GM19239 (cell line): ENCODE measurements around the gene MTA1.

Experiments
- DNase-seq: peaks from one replicate; pipeline ENCODE4 v3.0.0; 2011; ENCODE audit warnings: low spot score; ENCODE audit not compliant: insufficient read length
- FAIRE-seq: peaks from 2 replicates; lab custom pipeline; 2011; peaks lifted over from hg19 to GRCh38; lab: Jason Lieb, UNC

The MTA1 gene

DNA sequence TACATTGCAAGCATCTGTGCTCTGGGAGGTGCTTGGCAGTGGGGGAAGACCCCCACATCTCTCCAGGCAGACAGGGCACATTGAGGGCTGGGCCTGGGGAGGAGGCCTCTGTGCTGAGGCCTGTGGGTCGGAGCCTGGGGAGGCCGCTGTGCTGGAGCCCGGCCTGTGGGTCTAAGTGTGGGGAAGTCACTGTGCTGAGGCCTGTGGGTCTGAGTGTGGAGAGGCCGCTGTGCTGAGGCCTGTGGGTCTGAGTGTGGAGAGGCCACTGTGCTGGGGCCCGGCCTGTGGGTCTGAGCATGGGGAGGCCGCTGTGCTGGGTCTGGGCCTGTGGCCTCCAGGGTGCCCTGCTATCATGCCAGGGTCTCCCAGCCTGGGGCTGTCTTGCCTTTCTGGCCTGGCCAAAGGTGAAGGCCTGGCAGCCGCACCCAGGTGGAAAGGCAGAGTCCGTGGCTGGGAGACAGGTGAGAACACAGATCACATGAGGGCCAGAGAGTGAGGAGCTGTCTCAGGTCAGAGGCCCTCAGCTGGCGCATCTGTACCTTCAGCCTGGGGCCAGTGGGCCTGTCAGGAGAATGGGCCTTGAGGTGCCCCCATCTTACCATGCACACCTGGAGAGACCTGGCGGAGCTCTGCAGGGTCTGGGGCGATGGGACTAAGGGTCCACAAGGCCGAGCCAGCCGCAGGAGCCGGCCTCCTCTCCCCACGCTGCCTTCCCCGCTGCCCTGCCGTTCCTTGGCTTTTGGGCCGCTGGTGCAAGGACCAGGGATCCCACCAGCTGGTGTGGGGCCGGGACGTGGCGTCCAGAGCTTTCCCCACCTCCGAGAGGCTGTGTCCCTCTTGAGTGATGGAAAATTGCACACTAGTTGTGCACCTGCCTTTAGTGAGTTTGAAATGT is 36.4 kb downstream of the MTA1 start:
- no peak for FAIRE-seq
- no peak for DNase-seq

DNA sequence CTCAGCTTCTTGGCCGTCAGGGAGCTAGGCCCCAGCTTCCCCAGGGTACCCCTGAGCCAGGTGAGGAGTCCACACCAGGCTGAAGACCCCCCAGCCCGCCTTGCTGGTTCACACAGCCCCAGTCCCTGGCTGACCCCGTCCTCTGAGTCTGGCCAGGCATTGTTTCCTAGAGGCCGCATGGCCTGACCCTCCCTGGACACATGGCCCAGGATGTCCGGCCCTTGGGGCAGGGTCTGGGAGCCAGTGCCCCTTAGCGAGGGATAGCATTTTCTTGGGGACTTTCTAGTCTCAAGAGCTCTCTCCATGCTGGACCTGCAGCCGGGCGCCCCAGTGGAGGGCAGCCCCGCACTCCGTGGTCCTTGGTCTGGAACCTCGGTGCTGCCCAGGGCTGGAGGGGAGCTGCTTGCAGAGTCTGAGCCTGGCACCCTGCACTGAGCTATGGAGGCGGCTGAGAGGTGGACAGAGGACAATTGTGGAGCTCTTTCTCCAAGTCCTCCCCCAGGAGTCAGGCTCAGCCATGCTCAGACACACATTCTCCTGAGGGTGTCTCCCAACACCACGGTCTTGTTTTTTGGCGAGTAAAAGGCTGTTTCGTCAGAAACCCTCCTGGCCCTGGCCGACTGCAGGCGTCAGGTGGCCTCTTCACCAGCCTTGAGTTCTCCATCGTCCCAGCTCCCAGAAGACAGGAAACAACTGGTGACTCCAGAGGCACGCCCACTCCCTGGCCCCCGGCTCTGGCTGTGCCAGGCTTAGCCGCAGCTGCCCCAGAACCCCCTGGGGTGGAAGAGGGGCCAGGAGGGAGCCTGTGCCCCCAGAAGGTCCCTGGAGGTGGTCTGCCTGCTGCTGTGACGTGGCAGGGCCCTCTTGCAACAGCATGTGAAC is 37.4 kb downstream of the MTA1 start:
- no peak for FAIRE-seq
- DNase-seq: no peak

DNA sequence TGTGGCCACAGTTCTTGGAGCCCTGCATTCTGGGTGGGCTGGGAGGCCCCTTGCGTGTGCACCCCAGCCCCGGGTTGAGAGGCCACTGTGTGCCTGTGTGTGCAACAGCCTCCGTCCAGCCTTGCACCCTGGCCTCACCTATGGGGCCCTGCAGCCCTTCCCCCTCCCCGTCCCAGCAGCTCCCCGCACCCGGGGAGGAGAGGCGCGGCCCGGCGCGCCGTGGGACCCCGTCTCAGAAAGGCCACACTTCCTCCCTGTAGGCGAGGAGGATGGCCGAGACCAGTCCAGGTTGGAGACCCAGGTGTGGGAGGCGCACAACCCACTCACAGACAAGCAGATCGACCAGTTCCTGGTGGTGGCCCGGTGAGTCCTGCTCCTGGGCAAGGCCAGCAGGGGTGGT is 38.4 kb downstream of the MTA1 start:
- DNase-seq (no peak), FAIRE-seq (no peak)

DNA sequence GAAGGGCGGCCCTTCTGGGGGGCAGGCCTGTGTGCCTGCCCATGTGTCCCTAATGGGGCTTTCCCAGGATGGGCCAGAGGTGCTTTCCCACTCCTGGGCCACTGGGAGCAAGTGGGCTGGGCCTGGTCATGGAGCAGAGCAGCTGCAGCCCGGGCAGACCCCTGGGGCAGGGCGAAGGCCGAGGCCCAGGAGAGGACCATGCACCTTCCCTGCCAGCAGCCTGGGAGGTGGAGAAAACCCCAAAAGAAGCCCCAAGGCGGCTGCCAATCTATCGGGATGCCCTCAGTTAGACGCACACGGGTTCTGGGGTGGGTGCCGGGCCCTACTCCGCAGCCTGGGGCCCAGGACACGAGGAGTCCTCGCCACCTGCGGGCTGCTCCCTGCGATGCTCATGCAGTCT is 38.9 kb downstream of the MTA1 start:
- DNase-seq (no peak), FAIRE-seq (no peak)

DNA sequence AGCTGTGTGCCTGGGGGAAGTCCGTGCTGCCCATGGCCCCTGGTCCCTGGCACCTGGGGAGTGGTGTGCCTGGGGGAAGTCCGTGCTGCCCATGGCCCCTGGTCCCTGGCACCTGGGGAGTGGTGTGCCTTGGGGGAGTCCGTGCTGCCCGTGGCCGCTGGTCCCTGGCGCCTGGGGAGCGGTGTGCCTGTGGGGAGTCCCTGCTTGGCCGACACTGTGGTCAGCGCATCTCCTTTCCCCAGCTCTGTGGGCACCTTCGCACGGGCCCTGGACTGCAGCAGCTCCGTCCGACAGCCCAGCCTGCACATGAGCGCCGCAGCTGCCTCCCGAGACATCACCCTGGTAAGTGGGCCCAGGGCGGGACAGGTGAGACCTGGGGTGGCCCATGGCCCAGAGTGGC is 40.5 kb downstream of the MTA1 start:
- FAIRE-seq (no peak), DNase-seq (no peak)

DNA sequence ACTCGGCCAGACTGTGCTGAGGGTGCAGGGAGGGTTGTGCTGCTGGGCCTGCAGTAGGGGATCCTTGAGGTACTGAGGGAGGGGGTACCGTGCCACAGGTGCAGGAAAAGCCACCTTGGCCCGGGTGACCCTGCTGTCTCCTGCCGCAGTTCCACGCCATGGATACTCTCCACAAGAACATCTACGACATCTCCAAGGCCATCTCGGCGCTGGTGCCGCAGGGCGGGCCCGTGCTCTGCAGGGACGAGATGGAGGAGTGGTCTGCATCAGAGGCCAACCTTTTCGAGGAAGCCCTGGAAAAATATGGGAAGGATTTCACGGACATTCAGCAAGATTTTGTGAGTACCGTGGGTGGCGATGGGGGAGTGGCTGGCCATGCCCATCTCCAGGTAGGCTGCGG is 41.0 kb downstream of the MTA1 start:
- no peak for DNase-seq
- FAIRE-seq: no peak

DNA sequence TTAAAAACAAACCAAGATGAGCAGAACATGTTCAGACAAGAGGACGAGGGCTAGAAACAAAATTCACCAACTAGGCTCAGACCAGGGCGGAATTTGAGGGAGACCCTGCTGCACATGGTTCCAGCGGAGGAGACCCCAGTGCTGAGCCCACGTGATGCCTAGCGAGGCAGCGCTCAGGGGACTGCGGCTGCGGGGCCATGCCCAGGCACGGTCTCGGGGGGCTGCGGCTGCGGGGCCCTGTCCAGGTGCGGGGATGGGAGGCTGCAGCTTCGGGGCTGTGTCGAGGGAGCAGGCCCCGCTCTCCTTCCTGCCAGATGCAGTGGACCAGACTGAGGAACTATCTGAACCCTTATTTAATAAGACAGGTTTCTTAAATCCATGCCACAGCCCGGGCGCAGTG is 42.3 kb downstream of the MTA1 start:
- DNase-seq (no peak), FAIRE-seq (no peak)

DNA sequence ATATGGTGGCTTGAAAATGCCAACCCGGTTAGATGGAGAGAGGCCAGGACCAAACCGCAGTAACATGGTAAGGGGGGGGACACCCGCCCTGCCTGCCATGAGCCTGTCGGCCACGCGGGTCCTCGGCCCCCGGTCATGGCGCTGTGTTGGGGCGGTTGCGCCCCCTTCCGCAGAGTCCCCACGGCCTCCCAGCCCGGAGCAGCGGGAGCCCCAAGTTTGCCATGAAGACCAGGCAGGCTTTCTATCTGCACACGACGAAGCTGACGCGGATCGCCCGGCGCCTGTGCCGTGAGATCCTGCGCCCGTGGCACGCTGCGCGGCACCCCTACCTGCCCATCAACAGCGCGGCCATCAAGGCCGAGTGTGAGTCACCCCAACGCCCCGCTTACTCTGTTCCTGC is 44.9 kb downstream of the MTA1 start:
- no peak for FAIRE-seq
- DNase-seq: no peak

DNA sequence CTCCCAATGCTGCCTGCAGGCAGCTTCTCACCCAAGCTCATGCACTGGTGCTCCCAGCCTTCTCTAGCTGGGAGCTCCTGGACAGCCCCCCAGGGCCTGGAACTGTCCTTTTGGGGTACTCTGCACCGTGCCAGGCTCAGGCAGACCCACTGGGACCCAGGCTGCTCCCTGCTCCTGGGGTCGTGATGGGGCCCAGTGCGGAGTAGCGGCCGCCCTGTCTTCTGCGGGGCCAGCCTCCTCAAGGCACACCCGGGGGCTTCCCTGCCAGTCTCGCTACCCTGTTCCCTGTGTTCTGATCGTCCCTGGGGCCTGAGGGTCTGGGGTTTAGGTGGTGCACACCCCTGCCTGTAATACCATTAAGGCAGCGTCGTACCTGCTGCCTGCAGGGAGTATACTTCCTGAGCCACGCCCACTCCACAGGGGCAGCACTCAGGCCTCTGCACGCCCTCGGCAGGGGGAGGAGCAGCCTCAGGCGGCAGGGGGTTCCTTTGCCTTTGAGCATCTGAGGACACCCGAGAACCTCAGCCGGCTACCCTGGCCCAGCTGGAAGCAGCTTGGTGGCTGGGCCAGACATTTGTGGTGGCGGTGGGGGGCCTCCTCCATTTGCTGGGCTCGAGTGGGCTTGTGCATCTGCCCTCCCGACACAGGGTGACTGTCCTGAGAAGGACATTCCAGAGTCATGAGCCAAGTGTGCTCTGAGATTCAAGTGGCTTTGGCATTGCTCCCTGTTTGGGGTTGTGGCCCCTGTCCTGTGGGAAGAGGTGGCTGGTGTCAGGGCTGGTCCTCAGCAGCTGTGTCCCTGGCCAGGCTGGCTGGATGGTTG is 45.8 kb downstream of the MTA1 start:
- no peak for DNase-seq
- no peak for FAIRE-seq

DNA sequence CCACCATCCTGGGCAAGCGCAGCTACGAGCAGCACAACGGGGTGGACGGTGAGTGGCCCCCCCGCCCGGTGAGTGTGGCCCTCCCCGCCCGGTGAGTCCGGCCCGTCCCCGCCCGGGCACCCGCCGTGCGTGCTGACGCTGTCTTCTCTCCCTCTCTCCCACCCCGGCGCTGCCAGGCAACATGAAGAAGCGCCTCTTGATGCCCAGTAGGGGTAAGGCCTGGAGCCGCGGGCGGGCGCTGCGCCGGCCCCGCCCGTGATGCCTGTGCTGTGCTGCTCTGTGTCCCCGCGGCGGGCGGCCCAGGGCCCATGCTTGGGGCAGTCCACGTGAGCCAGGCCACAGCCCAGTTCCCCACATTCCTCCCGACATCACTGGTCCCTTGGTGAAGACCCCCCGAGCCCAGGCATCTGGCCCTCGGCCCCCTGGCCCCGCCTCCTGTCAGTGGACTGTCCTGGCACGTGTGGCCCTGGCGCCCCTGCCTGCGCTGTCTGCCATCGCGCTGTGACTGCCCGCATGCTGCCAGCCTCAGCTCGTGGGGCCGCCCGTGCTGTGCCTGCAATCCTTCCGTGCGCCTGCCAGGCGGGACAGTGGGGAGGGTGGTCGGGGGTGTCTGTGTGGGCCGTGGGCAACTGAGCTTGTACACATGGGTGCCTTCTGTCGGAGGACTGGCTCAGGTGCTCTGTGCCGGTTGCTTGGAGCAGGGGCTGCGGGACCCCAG is 47.1 kb downstream of the MTA1 start:
- DNase-seq: no peak
- no peak for FAIRE-seq

DNA sequence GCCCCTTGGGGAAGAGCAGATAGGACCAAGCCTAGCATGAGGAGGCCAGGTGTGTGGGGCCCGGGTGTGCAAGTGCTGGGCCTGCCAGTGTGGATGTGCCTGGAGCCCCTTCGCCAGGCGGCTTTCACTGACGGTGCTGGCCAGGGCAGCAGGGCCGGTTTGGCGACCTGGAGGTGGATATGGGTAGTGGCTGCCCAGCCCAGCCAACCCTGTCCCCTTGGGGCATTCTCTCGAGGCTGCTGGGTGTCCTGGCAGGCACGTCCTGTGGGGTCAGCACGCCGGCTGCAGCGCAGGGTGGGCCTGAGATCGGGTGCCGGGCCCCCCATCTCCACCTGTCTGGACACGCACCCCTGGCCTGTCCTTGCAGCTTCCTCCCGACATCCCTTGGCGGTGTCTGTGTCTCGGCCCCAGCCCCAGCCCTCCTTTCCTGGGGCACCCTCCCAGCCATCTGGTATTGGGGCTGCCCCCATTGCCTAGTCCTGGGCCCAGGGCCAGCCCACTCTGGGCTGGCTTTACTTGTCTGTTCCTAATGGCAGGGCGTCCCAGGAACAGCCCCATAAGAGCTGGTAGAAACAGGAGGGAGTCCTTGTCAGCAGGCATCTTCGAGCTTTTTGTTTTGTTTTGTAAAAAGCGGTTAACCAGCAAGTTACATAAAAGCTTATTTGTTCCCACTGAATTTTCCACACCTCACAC is 47.8 kb downstream of the MTA1 start:
- FAIRE-seq: no peak
- no peak for DNase-seq

DNA sequence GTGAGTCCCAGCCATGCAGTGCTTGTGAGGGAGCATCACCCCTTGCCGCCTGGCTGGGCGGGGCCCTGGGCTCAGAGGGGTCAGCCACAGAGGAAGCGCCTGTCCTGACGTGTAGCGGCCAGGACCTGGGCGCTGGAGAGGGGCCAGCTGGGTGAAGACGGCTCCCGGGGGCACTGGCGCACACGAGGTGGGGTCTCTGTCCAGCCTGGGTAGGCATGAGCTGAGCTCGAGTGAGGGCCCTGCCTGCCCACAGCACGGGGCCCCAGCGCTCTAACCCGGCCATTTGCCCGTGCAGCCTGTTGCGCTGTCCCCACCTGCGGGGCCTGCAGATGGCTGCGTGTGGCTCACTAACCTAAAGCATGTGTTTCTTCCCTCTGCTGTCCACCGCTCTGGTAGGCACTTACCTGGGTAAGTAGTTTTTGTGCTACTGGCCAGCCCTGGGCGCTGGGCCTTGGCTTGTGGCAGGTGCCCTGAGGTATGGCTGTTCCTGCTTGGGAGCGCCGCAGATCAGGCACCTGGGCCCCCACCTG is 48.4 kb downstream of the MTA1 start:
- FAIRE-seq (no peak), DNase-seq (no peak)

DNA sequence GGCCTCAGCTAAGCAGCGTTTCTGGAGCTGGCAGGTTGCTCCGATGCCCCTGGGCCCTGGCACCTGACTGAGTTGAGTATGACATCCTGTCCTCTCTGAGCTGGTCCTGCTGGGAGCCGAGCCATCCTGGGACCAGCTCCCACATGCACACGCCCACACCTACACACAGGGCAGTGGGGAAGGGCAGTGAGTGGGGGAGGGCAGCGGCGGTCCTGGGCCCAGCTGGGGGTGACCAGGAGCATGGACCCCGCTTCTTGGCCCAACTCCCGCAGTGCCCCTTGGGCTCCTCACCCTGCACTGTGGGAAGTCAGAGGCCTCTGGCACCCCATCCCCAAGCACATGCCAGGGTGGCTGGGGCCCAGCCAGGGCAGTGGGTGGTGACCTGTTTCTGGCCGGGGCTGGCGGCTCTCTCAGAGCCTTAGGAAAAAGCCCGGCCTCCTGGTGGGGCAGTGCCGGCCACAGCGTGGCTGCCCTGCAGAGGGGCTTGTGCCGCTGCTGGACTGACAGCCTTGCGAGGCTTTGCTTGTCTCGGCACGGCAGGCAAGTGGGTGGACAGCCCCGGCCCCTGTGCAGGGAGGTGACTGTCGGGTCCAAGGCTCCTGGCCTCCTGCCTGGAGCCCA is 49.1 kb downstream of the MTA1 start:
- DNase-seq: no peak
- FAIRE-seq: no peak

DNA sequence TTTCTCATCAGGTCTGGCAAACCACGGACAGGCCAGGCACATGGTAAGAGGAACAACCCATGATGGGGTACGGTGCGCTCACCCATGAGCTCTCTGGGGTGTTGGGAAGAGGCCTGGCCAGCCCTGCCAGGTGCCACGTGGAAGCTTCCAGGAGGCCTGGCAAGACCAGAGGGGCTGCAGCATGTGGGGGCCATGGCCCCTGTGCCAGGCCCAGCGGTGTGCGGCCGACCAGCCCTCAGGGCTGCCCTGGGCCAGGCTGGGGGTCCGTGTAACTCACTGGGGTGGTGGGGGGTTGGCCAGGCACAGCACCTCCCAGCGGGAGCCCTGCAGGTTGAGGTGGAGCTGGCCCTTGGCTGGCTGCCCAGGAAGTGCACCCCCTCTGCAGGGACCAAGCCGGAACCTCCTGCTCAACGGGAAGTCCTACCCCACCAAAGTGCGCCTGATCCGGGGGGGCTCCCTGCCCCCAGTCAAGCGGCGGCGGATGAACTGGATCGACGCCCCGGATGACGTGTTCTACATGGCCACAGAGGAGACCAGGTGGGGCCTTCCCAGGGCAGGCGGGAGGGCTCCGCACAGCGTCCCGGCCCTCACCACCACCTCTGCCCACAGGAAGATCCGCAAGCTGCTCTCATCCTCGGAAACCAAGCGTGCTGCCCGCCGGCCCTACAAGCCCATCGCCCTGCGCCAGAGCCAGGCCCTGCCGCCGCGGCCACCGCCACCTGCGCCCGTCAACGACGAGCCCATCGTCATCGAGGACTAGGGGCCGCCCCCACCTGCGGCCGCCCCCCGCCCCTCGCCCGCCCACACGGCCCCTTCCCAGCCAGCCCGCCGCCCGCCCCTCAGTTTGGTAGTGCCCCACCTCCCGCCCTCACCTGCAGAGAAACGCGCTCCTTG is 50.1 kb downstream of the MTA1 start:
- FAIRE-seq: no peak
- DNase-seq: no peak

DNA sequence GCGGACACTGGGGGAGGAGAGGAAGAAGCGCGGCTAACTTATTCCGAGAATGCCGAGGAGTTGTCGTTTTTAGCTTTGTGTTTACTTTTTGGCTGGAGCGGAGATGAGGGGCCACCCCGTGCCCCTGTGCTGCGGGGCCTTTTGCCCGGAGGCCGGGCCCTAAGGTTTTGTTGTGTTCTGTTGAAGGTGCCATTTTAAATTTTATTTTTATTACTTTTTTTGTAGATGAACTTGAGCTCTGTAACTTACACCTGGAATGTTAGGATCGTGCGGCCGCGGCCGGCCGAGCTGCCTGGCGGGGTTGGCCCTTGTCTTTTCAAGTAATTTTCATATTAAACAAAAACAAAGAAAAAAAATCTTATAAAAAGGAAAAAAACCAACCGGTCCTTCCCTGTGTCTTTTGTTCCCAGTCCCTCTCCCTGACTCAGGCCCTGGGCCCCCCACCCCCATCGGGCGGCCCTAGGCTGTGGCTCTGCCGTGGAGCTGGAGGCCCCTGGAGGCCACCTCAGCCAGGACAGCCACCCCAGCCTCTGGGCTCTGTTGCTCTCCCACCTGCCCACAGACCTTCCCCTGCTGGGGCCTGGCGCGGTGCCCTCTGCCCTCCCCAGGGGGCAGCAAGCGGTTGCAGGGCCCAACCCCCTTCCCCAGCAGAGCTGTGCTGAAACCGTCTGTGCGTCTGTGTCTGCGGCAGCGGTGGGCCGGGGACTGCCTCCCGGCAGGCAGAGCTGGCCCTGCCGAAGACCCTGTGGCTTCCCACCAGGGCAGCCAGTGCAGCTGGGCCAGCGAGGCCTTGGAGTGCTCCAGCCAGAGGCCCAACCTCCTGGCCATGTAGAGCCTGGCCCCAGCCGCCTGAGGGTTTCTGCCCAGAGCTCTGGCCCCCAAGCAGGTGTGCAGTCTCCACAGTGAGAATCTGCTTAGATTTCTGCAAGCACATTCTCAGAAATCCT is 51.0 kb downstream of the MTA1 start:
- DNase-seq: no peak
- FAIRE-seq: no peak

DNA sequence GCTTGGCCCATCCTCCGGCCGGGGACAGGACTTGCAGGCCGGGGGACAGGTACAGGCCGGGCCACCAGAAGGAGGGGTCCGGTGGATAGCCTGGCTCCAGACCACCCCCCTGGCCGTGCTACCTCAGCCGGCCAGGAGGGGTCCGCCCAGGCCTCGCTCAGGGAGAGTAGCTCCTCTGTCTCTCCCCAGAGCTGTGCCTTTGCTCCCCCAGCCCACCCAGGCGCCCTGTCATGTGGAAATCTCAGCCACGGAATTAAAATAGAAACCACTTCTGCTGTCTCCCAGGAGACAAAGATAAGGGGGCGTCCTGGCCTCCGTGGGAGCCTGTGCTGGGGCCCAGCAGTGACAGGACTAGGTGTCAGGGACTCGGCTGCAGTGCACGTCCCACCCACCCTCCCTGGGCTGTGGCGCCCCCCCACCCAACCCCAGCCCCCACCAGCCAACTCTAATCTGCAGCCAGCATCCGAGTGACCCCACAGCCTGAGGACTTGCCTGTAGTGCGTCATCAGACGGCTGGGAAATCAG is 51.7 kb downstream of the MTA1 start:
- no peak for DNase-seq
- no peak for FAIRE-seq
